GM18873 (cell line): ENCODE measurements around the gene SCN3B.

Experiments
- ATAC-seq: cut with Tn5 transposase; IDR thresholded peaks from one replicate; pipeline ENCODE4 v1.9.1; 2021; ENCODE audit warnings: mild to moderate bottlenecking, moderate library complexity, moderate number of reproducible peaks; ENCODE audit not compliant: unreplicated experiment, low FRiP score

SCN3B gene

DNA sequence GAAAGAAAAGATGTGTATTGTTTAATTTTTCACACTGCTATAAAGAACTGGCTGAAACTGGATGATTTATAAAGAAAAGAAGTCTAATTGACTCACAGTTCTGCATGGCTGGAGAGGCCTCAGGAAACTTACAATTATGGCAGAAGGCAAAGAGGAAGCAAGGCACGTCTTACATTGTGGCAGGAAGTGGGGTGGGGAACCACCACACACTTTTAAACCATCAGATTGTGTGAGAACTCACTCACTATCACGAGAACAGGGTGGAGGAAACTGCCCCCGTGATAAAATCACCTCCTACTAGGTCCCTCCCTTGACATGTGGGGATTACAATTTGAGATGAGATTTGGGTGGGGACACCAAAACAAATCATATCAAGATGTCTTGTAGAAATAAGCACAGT, 5.5 kb upstream of the SCN3B start:
- ATAC-seq = peak; percentile 85

DNA sequence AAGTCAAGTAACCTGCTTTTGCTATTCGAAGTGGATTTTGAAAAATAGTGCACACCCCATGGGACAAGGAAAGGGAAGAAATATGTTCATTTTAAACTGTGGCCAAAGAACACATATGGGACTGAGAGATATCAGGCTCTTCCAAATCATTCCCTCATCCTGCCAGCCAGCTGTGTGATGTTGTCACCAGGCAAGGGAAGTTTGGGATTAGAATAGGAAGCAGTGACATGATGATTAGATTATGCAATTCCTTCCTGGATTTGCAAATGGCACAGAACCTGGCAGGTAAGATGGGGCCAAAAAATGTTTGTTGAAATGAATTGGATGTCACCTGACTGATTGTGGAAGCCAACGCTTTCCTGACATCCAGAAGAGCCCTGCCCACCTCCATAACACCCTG, 4.9 kb upstream of the SCN3B start:
- ATAC-seq = no peak

DNA sequence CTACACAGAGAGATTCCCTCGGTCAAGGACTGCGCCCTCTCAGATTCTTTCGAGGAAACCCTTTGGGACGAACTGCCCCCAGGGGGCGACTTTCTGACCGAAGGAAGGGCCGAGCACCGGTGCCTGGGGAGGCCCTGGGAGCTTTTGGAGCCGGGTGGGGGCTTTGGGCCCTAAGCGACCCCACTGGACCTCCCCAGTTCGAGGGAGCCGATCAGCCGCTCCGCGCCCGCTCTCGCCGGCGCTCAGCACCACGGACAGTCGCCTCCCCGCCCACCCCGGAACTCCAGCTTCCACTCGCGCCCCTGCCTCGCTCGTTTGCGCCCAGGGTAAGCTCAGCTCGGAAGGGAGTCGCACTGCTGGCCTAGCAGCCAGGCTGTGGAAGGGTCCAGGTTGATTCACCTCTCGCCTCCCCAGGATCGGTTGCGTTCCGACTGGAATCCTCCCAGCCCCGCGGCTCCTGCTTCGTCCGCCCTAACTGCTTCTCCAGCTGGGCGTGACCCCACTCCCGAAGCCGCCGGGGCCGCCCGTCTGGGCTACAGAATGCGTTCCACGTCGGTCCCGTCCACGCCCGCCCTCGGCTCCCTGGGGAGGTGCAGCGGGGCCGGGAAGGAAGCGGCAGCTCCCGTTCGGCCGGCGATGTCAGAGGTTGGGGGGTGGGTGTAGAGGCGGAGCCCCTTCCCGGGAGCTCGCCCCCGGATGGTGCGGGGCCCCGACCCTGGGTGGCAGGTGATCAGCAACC, 428 bp downstream of the SCN3B start:
- no peak for ATAC-seq

DNA sequence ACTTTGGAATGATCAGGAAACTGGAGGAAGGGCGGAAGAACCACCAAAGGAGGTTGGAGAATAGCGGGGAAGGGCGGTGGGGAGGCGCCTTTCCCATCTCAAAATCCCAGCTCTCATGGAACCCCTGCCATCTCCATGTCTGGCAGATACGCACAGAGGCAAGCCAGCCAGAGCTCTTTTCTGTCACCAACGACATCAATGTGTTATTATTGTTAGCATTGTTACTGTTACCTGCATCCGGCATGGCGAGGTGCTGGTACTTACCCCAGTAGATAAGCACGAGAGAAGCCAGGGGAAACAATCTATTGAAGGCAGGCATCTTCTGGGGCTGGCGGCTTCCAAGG, 969 bp downstream of the SCN3B start:
- ATAC-seq = no peak

DNA sequence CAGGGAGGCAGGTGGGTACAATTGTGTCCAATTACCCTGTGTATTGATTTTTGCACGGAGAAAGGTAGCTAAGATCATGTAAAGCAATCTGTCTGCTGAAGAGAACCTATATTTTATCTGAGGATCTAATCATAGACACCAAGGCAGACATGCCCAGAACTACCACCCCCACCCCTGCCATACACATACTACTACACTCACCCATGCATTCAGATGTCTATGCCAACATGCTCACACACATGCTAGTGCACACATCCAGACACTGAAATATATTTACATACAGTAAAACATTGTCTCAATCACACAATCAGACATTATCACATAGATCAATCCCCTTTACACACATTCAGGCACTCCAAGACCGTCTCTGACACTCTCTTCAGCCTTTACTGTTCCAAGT, 1.8 kb downstream of the SCN3B start:
- ATAC-seq = no peak

DNA sequence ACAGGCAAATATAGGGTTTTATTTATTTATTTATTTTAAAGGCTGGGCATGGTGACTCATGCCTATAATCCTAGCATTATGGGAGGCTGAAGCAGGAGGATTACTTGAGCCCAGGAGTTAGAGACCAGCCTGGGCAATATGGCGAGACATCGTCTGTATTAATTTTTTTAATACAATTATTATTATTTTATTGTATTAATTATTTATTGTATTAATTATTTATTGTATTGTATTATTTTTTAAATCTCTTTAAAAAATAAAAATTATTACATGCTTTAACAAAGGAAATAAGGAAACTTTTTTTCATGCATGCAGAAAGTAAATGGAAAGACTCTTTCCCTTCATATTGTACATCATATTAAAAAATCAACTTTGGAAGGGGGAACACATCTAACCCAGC, 3.5 kb downstream of the SCN3B start:
- no peak for ATAC-seq

DNA sequence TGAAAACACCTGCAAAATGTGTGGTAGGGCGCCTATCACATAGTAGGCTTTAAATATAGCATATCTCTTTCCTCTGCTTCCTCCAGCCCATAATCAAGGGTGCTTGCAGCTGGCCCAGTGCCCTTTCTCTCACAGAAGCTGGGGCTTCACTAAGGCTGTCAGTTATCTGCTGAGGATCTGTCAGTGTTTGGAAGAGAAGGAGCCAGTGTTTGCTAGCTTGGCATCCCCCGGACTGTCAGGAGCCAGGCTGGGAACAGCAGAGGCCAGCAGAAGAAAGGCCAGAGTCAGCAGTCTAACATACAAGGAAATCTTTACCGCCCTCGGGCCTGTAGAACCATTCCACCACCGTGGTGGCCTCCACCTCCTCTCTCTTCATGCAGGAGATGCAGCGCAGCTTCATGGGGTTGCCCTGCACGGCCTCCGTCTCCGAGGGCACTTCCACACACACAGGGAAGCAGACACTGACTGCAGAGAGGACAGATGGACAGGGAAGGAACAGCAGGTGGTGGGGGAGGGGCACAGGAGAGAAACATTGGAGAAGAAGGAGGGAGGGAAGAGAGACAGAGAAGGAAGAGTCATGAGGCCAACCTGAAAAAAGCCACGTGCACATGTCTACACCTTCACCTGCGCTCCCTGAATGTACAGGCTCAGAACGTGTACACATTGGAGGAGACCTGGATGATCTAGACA, 9.0 kb downstream of the SCN3B start:
- no peak for ATAC-seq

DNA sequence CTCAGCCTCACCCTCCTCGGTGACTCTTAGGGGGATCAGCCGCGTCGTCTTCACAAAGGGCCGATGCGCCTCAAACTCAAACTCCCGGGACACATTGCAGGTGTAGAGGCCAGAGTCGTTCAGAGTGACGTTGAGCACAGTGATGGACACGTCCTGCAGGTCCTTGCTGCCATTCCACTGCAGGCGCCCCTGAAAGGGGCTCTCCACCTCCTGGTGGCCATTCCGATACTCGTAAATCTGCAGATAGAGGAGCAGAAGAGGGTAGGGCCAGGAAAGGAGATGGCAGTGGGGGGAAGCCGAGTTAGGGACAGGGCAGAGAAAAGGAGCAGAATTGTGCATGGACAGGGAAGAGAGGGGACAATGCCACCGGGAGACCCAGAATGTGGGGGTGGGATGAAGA, 12.0 kb downstream of the SCN3B start:
- no peak for ATAC-seq

DNA sequence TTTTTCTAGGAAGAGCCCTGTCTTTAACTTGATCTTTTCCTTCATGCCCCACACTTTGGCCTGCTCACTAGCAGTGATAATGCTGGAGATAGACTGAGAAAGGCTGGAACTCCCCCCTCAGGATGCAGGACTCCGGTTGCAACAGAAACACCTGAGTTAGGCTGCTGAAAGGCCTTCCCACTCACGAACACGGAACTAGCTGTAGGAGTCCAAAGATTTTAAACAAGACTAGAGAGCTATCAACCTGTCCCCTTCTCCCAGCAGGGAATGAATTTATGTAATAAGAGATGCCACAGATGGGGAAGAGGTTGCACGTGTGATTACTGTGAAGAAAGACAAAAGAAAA, 13.0 kb downstream of the SCN3B start:
- ATAC-seq = no peak

DNA sequence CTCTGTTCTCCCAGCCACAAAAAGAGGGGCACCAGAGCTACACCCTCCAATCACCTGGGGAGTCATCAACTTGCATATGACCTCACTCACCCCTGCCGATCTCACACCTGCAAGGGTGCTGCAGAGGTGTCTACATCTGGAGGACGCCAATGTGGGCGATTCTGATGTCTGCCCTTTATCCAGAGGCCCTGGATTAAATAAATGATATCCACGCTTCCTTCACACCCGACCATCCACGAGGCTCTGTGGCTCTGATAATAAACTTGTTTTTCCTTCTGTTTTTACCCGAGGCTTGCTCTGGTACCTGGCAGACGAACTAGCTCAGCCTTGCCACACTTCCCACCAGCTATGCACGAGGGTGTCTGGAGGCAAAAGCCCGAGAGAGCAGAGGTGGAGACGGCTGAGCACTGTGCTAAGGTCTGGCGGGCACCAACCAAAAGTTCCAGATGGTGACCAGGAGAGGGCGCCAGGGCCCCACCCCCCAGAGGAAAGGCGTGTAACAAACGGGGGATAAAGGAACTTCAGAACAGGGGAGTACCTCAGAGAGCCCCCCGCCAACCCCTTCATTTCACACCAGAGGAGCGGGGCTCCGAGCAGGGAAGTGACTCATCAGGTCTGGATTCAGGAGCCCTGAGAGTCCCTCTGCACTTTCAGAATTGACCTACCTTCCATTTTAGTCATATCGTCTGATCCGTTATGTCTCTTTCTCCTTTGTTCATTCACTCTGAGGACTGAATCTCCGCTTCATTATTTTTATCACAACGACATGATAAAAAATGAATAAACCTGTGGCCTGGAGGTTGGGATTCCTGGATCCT, 13.5 kb downstream of the SCN3B start:
- no peak for ATAC-seq

DNA sequence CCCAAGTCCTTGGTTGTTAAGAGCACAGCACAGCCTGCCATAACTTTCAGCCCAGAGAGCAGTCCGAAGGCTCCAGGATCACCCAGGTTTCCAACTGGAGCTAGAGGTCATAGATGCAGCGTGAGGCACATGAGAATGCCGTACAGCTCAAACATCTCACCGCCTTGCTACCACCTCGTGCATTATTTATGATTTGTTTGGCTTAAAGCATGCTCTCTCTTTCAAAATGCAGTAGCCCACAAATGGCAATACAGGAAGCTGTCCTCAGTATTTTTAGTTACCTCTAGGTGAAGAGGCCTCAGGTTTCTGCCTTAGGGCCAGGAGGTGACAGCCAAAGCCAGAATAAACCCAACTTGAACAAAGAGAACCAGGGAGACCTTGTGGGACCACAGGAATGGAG, 14.4 kb downstream of the SCN3B start:
- no peak for ATAC-seq

DNA sequence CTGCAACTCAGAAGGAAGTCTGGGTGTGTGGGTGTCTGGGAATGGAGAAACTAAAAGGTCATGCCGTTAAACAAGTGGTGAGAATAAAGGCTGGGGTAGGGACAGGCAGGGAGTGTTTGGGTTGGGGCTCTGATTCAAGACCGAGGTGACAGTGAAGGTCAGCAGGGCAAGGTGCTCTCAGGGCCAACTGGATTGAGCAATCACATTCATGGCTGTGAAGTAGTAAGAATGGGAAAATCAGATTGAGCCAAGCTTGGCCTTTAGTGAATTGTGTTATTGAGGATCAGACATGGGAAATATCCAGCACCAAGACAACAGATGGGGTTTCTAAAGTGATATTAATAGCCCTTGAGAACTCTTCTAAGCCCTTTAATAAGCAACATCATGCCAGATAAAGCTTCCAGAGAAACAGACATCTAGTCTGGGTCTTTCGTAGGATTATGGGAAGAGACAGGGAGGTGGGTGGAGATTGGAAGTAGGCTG, 24.3 kb downstream of the SCN3B start:
- no peak for ATAC-seq

DNA sequence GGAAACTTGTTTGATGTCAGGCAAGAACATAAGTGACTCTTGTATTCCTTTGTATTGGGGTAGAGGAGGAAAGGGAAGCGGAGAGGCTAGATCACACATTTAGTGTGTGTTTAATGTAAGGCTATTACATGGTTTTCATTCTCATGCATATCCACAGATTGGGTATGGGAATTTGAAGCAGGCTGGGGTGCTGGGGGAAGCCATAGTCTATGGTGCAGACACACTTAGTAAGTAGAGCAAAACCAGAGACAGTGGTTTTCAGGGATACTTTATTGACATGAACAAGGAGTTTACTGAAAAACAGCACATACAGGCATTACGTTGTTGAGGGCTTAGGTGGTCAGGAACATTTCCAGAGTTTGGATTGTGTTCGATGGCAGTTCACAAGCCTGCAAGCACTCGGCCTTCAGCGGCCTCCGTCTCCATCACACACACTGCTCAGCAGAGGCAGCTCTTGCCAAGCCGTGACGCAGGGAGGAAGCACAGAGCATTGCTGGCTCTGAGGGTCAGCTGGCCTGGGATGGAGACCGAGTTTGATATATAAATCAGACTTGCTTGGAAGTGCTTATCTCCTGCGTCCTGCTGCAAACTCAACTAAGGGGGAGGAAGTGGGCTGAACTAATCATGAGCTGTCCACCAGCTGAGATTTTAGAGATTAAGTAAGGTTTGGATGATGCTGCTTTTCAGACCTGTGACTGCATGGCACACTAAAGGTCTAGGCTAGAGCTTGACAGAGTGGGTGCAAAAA, 25.3 kb downstream of the SCN3B start:
- no peak for ATAC-seq

DNA sequence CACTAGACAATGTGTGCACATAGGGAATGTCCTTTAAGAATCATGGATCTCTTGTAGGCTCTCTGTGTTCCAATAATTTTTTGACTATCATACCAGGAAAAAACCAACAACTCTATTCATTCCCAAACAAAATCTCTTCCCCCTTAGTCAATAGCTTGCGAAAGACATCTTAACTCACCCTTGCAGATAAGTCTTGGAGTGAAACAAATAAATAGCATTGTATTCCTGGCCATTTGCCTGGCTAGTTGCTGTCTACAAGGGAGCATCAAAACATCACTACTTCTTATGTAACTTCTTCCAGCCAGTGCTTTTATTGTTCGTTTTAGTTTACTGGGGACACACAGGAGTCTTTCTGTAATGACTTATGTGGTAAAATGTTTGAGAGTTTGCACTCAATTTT, 29.4 kb downstream of the SCN3B start:
- ATAC-seq = no peak

DNA sequence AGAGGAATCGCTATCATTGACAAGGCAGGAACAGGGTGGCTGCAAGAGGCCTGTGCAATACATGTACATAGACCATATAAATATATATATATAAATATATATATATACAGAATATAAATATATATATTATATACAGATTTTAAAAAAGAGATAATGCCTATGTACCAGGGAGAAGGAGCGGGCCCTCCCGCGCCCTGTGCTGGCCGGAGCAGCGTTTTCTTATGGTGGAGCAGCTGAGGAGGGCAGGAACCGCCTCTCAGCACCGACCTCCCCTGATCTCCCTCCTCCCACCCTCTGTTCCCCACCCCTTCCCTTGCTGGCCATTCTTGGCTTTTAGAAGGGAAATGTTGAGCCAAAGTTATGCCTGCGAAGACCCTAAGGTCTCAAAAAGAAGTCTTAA, 31.8 kb downstream of the SCN3B start:
- ATAC-seq = no peak

DNA sequence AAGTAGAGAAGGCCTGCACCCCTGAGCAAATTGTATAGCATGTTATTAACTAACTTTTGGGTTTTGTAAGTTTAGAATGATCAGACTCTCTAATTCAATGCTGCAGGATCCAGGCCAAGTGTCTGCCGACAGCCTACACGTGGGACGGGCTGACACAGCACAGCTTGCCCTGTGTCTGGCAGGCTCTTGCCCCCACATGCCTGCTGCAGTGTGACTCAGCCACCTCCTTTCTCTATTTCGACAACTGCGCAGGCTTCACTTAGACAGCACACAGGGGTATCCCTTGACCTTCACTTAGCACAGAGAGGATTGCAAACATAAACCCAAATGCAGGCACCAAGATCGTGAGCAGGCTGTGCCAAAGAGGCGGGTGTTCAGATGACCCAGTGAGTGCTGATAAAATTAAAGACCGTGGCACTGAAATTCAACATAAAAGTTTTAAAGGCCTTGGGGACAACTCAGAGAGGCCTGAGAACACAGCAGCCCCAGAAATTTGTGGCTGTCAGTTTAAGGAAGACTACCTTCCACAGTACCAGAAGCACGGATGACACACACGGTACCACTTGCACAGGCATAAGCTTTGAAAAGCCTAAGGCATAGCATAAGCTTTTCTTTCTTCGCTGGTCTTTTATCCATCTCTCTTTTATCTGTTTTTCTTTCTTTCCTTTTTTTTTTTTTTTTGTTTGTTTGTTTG, 37.8 kb downstream of the SCN3B start:
- ATAC-seq = no peak

DNA sequence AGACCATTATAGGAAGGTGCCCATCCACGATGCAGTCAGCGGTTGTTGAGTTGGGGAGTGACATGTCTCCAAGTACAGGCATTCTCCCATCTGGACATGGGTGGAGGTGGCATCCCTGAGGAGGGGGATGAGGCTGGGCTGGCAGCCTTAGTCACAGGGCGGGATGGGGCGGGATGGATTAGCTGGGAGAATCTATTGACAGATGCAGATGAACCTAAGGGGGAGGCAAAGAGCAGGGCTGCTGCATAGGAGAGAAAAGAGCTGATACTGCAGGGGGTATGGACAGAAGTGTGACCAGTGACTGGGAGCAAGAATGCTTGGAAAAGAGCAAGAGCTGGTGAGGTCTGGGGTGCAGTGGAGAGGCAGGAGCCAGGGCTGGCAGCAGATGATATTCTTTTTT, 42.7 kb downstream of the SCN3B start:
- ATAC-seq = no peak

DNA sequence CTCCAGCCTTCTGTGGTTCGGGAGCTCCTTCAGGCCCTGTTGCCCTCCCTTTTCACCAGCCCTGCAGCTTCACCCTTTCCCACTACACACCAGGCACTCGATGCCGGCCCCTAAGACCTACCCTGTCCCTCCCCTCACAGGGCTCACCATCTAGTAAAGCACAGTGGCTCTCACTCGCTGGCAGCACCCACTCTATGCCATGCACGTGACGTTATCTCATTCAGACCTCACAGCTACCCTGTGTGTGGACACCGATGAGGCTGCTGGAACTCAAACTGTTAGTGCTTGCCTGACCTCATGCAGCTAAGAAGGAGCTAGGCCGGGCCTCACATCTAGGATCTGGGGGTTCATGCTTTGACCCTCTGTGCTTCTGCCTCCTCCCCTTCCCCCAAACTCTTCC, 45.5 kb downstream of the SCN3B start:
- no peak for ATAC-seq

DNA sequence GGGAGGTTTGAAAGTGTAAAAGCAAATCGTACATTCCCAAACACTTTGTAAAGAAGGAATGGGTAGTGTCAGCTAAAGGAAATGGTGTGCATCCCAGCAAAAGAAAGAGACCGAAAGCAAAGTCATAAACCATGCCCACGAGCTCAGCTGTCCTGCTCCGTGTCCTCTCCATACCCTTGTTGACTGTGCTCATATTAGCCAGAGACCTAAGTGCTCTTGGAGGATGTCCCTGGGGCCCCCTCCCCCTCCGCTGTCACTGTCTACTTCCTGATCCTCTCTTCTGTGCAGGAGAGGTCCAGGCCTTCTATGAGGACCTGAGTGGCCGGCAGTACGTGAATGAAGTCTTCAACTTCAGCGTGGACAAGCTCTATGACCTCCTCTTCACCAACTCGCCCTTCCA, 46.1 kb downstream of the SCN3B start:
- no peak for ATAC-seq

DNA sequence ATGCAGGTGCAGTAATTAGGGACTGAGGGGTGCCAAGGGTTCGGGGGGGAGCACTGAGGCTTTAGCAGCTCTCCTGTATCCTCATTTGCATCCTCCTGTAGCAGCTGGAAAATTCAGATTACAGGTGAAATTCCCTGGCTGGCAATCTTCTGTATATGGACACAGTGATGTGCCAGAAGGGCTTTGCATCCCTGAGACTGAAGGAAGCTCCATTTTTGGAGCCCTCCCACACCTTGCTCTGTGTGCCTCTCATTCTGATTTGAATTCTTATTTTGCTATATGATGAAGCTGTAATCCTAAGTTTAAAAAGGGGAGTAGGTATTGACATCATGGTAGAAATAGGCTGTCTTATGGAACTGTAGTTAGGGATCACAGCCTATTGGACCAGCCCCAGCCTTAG, 46.6 kb downstream of the SCN3B start:
- ATAC-seq = no peak
